GM23248 (cell line): Measurements from ENCODE around the gene CACNA1E. TPM values are rescaled to one million over a fixed set of nuclear protein-coding genes. Genes with fewer than 3 reads are reported as not detected.

Source experiments
- DNase-seq: peaks from one replicate; pipeline ENCODE4 v3.0.0-alpha.2; 2015
- H2AFZ ChIP-seq: fragments of 200-600 bp; sonication (generic); 2 replicates; pipeline ENCODE4 v1.6.1; 2016; ENCODE audit warnings: antibody characterized with exemption
- H3F3A ChIP-seq: fragments of 200-600 bp; sonication (generic); 2 replicates; pipeline ENCODE4 v1.6.1; 2016; ENCODE audit warnings: mild to moderate bottlenecking, antibody characterized with exemption, mixed run types; ENCODE audit not compliant: insufficient read depth
- H3K27ac ChIP-seq: fragments of 200-600 bp; sonication (generic); 2 replicates; pipeline ENCODE4 v1.5.1; 2016; ENCODE audit warnings: mild to moderate bottlenecking
- H3K27me3 ChIP-seq: fragments of 200-600 bp; sonication (generic); replicated peaks from 2 replicates; pipeline ENCODE4 v1.6.1; 2016; ENCODE audit warnings: mild to moderate bottlenecking; ENCODE audit not compliant: insufficient read depth
- H3K36me3 ChIP-seq: fragments of 200-600 bp; sonication (generic); 2 replicates; pipeline ENCODE4 v1.6.1; 2016; ENCODE audit warnings: low read depth, mild to moderate bottlenecking
- H3K4me1 ChIP-seq: fragments of 200-600 bp; sonication (generic); 2 replicates; pipeline ENCODE4 v1.6.1; 2016; ENCODE audit warnings: mild to moderate bottlenecking; ENCODE audit not compliant: insufficient read depth
- H3K4me2 ChIP-seq: fragments of 200-600 bp; sonication (generic); one replicate; pipeline ENCODE4 v1.6.1; 2016; ENCODE audit warnings: mild to moderate bottlenecking; ENCODE audit not compliant: unreplicated experiment
- H3K4me3 ChIP-seq: fragments of 200-600 bp; sonication (generic); 2 replicates; pipeline ENCODE4 v1.5.1; 2016; ENCODE audit warnings: mild to moderate bottlenecking
- H3K79me2 ChIP-seq: fragments of 200-600 bp; sonication (generic); 2 replicates; pipeline ENCODE4 v1.6.1; 2016; ENCODE audit warnings: mild to moderate bottlenecking; ENCODE audit not compliant: insufficient read depth
- H3K9ac ChIP-seq: fragments of 200-600 bp; sonication (generic); 2 replicates; pipeline ENCODE4 v1.6.1; 2016; ENCODE audit warnings: mild to moderate bottlenecking
- H3K9me2 ChIP-seq: fragments of 200-600 bp; sonication (generic); 2 replicates; pipeline ENCODE4 v1.6.1; 2016; ENCODE audit warnings: mixed run types, mild to moderate bottlenecking, moderate library complexity; ENCODE audit not compliant: insufficient read depth
- H3K9me3 ChIP-seq: fragments of 200-600 bp; sonication (generic); one replicate; pipeline ENCODE4 v1.6.1; 2017; ENCODE audit warnings: low read depth
- H4K20me1 ChIP-seq: fragments of 200-600 bp; sonication (generic); 2 replicates; pipeline ENCODE4 v1.6.0; 2016; ENCODE audit not compliant: insufficient read depth
- EZH2 ChIP-seq: fragments of 200-600 bp; sonication (generic); IDR thresholded peaks from 2 replicates; pipeline ENCODE4 v1.6.1; 2018; ENCODE audit warnings: antibody characterized with exemption, mild to moderate bottlenecking; ENCODE audit not compliant: insufficient read depth, poor library complexity, severe bottlenecking
- EZH2phosphoT487 ChIP-seq: fragments of 200-600 bp; sonication (generic); IDR thresholded peaks from 2 replicates; pipeline ENCODE4 v1.6.1; 2018; ENCODE audit warnings: antibody characterized with exemption, moderate library complexity, mild to moderate bottlenecking, low read depth; ENCODE audit not compliant: insufficient read depth
- WGBS, 2 experiments: methylation state at CpG; one replicate each; pipeline ENCODE4 v1.1.6; 2015 to 2017; ENCODE audit warnings: low lambda C conversion rate in 2 of 2, low coverage in 1 of 2; ENCODE audit errors: missing lambda C conversion rate in 2 of 2; 5-methylcytosine and 5-hydroxymethylcytosine counted together
- in situ Hi-C: fragments of 300-500 bp; cut with MboI; formaldehyde crosslinking; loops from 2 replicates; pipeline ENCODE4 v1.15.0; 2020
- polyA plus RNA-seq: library from polyadenylated mRNA; unstranded; fragments of >200 nt; fragmentation: Nextera tagmentation; extraction: Ambion mirVana; gene quantifications from 2 replicates; pipeline ENCODE4 v1.2.1, GENCODE V29; 2016
- total RNA-seq: library from RNA; depleted of rRNA; stranded (reverse); fragments of >200 nt; shearing (Covaris generic); gene quantifications from 2 replicates; pipeline ENCODE4 v1.2.3, GENCODE V29; 2014

Gene CACNA1E
- total and polyA plus RNA-seq, 2 experiments from 2014 or later, result not detected

- H3K36me3 ChIP-seq, result no peaks in the 10 kb centered on the region
- H3K27ac ChIP-seq, result no peak overlapping the region
- H3K79me2 ChIP-seq, result no peaks in the 10 kb centered on the region
- no peaks in the 10 kb centered on the region for H3K9me3 ChIP-seq
- H3K4me1 ChIP-seq, result no peaks in the 10 kb centered on the region
- no peaks in the 10 kb centered on the region for H3K9me2 ChIP-seq
- H4K20me1 ChIP-seq, result no peaks in the 10 kb centered on the region
- peak; percentile 37 for DNase-seq
- no peaks in the 10 kb centered on the region for H3F3A ChIP-seq
- TF ChIP-seq EZH2phosphoT487, result no peak
- peak; percentile 32 for TF ChIP-seq EZH2
- WGBS, 2 experiments, result 4 to 6% methylated on average over 41 to 42 of the region's 42 CpGs
- peaks cover 73% of the 10 kb centered on the region for H3K27me3 ChIP-seq
- H3K4me2 ChIP-seq, result no peak overlapping the region
- no peak overlapping the region for H3K9ac ChIP-seq
- in situ Hi-C loops, result loop anchor here (25.0 kb wide), 1 partner anchor 927 kb away; the partner anchor contains the start of gene TEDDM1
- no peak overlapping the region for H3K4me3 ChIP-seq
- H2AFZ ChIP-seq, result no peak overlapping the region
Observed at GRCh38 chr1:181485287-181486097, 2.2 kb downstream of the CACNA1E start.

- Histone ChIP-seq H3K27ac (no peak overlapping the region), H3F3A (no peaks in the 10 kb centered on the region), H3K4me2 (no peak overlapping the region), H3K79me2 (no peaks in the 10 kb centered on the region), H3K36me3 (no peaks in the 10 kb centered on the region), H3K9me2 (no peaks in the 10 kb centered on the region), H3K9me3 (no peaks in the 10 kb centered on the region), H3K4me3 (no peak overlapping the region), H2AFZ (no peak overlapping the region), H3K9ac (no peak overlapping the region), H3K4me1 (no peaks in the 10 kb centered on the region), H4K20me1 (no peaks in the 10 kb centered on the region), H3K27me3 (peaks cover 68% of the 10 kb centered on the region)
- WGBS, 2 experiments, result 4 to 5% methylated on average over 8 of the region's 8 CpGs
- in situ Hi-C loops, result loop anchor here (25.0 kb wide), 1 partner anchor 926 kb away; the partner anchor contains the start of gene TEDDM1
- no peak for DNase-seq
- TF ChIP-seq EZH2 (no peak), EZH2phosphoT487 (no peak)
Observed at GRCh38 chr1:181486098-181486420, 2.7 kb downstream of the CACNA1E start.

GRCh38 chr1:181488866-181489265 is 5.5 kb downstream of the CACNA1E start:
- Histone ChIP-seq H3K4me1 (no peaks in the 10 kb centered on the region), H3F3A (no peaks in the 10 kb centered on the region), H3K4me2 (no peak overlapping the region), H3K9ac (no peak overlapping the region), H3K9me2 (no peaks in the 10 kb centered on the region), H3K4me3 (no peak overlapping the region), H3K36me3 (no peaks in the 10 kb centered on the region), H3K27ac (no peak overlapping the region), H3K9me3 (no peaks in the 10 kb centered on the region), H3K79me2 (no peaks in the 10 kb centered on the region), H2AFZ (no peak overlapping the region), H3K27me3 (peaks cover 54% of the 10 kb centered on the region), H4K20me1 (no peaks in the 10 kb centered on the region)
- 42 to 50% methylated on average over 1 of the region's 1 CpG for WGBS, 2 experiments
- DNase-seq, result no peak
- in situ Hi-C loops, result loop anchor here (25.0 kb wide), 1 partner anchor 923 kb away; the partner anchor contains the start of gene TEDDM1
- TF ChIP-seq EZH2, result no peak
- no peak for TF ChIP-seq EZH2phosphoT487

GRCh38 chr1:181490276-181490675 is 7.0 kb downstream of the CACNA1E start:
- H3K9ac ChIP-seq, result no peak overlapping the region
- in situ Hi-C loops, result loop anchor here (25.0 kb wide), 1 partner anchor 922 kb away; the partner anchor contains the start of gene TEDDM1
- H3K9me2 ChIP-seq, result no peaks in the 10 kb centered on the region
- DNase-seq, result no peak
- no peak overlapping the region for H3K4me3 ChIP-seq
- peaks cover 42% of the 10 kb centered on the region for H3K27me3 ChIP-seq
- H3K4me1 ChIP-seq, result no peaks in the 10 kb centered on the region
- 0 to 2% methylated on average over 2 of the region's 2 CpGs for WGBS, 2 experiments
- H3K9me3 ChIP-seq, result no peaks in the 10 kb centered on the region
- H2AFZ ChIP-seq, result no peak overlapping the region
- no peak overlapping the region for H3K4me2 ChIP-seq
- no peaks in the 10 kb centered on the region for H3K79me2 ChIP-seq
- no peaks in the 10 kb centered on the region for H3F3A ChIP-seq
- H4K20me1 ChIP-seq, result no peaks in the 10 kb centered on the region
- H3K27ac ChIP-seq, result no peak overlapping the region
- TF ChIP-seq EZH2phosphoT487 (no peak), EZH2 (no peak)
- H3K36me3 ChIP-seq, result no peaks in the 10 kb centered on the region
